HEK293 (cell line): ENCODE measurements around the gene KCNJ15.

Source experiments
- CTCF ChIA-PET: fragments of 350-600 bp; formaldehyde crosslinking; extraction: SDS; loops from one replicate; lab custom pipeline; 2021; ENCODE audit warnings: antibody characterized with exemption; lab: Yijun Ruan, JAX
- POLR2A ChIA-PET: fragments of 300-600 bp; formaldehyde crosslinking; extraction: SDS; loops from one replicate; lab custom pipeline; 2020; ENCODE audit warnings: antibody characterized with exemption, inconsistent platforms; lab: Yijun Ruan, JAX
- H3K27ac ChIP-seq: fragments of 200-500 bp; sonication (Bioruptor generic); 2 replicates; pipeline ENCODE4 v1.5.1; 2014; ENCODE audit warnings: low read depth, low read length, control low read depth, inconsistent platforms; ENCODE audit errors: extremely low read depth
- H3K36me3 ChIP-seq, 2 experiments: fragments of 200-500 bp in 1 of 2; sonication (Bioruptor generic) in 1 of 2; 1 replicate in 1 of 2; 2 replicates in 1 of 2; pipeline ENCODE4 v1.5.1; 2014 to 2017; ENCODE audit warnings: inconsistent platforms in 2 of 2, low read length in 2 of 2; ENCODE audit not compliant: control insufficient read depth in 2 of 2, insufficient read depth in 1 of 2
- H3K4me1 ChIP-seq: fragments of 200-500 bp; sonication (Bioruptor generic); 2 replicates; pipeline ENCODE4 v1.5.1; 2014; ENCODE audit warnings: mild to moderate bottlenecking, low read length, inconsistent platforms; ENCODE audit not compliant: control insufficient read depth, insufficient read depth
- H3K4me3 ChIP-seq: 2 replicates; pipeline ENCODE4 v1.5.1; 2011; ENCODE audit warnings: low read depth, mild to moderate bottlenecking, control low read depth, low read length, moderate library complexity
- H3K9me3 ChIP-seq: fragments of 200-500 bp; sonication (Bioruptor generic); 2 replicates; pipeline ENCODE4 v1.5.1; 2014; ENCODE audit warnings: low read depth, low read length, inconsistent platforms; ENCODE audit not compliant: control insufficient read depth, insufficient read depth
- AEBP2 ChIP-seq: fragments of 450-650 bp; formaldehyde crosslinking; IDR thresholded peaks from 2 replicates; pipeline ENCODE4 v1.5.1; 2016; ENCODE audit warnings: missing biosample characterization, missing genetic modification characterization, borderline replicate concordance
- EGR2 ChIP-seq: fragments of 450-650 bp; formaldehyde crosslinking; IDR thresholded peaks from 2 replicates; pipeline ENCODE4 v1.5.1; 2016; ENCODE audit warnings: low read depth, missing biosample characterization, missing genetic modification characterization
- GLIS1 ChIP-seq: fragments of 450-650 bp; formaldehyde crosslinking; IDR thresholded peaks from 2 replicates; pipeline ENCODE4 v1.5.1; 2016; ENCODE audit warnings: missing biosample characterization, missing genetic modification characterization
- INSM2 ChIP-seq: fragments of 450-650 bp; formaldehyde crosslinking; IDR thresholded peaks from 2 replicates; pipeline ENCODE4 v1.5.1; 2016; ENCODE audit warnings: missing biosample characterization, missing genetic modification characterization
- OSR2 ChIP-seq: fragments of 450-650 bp; formaldehyde crosslinking; IDR thresholded peaks from 2 replicates; pipeline ENCODE4 v1.5.1; 2016; ENCODE audit warnings: missing biosample characterization, missing genetic modification characterization
- YY2 ChIP-seq: fragments of 450-650 bp; formaldehyde crosslinking; IDR thresholded peaks from 2 replicates; pipeline ENCODE4 v1.5.1; 2016; ENCODE audit warnings: missing biosample characterization, missing genetic modification characterization
- ZBTB10 ChIP-seq: fragments of 450-650 bp; formaldehyde crosslinking; IDR thresholded peaks from 2 replicates; pipeline ENCODE4 v1.5.1; 2016; ENCODE audit warnings: missing biosample characterization, missing genetic modification characterization
- ZBTB20 ChIP-seq: fragments of 450-650 bp; formaldehyde crosslinking; IDR thresholded peaks from 2 replicates; pipeline ENCODE4 v1.5.1; 2016; ENCODE audit warnings: missing biosample characterization, missing genetic modification characterization
- ZFHX2 ChIP-seq: fragments of 450-650 bp; formaldehyde crosslinking; conservative IDR thresholded peaks from 2 replicates; pipeline ENCODE4 v1.5.1; 2016; ENCODE audit warnings: missing biosample characterization, missing genetic modification characterization
- ZNF214 ChIP-seq: fragments of 450-650 bp; formaldehyde crosslinking; IDR thresholded peaks from 2 replicates; pipeline ENCODE4 v1.5.1; 2017; ENCODE audit warnings: missing biosample characterization, mild to moderate bottlenecking, missing genetic modification characterization, borderline replicate concordance
- ZNF24 ChIP-seq: fragments of 450-650 bp; formaldehyde crosslinking; IDR thresholded peaks from 2 replicates; pipeline ENCODE4 v1.5.1; 2016; ENCODE audit warnings: missing biosample characterization, missing genetic modification characterization
- ZNF26 ChIP-seq: fragments of 450-650 bp; formaldehyde crosslinking; IDR thresholded peaks from 2 replicates; pipeline ENCODE4 v1.5.1; 2016; ENCODE audit warnings: missing biosample characterization, missing genetic modification characterization
- ZNF391 ChIP-seq: fragments of 450-650 bp; formaldehyde crosslinking; IDR thresholded peaks from 2 replicates; pipeline ENCODE4 v1.5.1; 2016; ENCODE audit warnings: low read depth, missing biosample characterization, missing genetic modification characterization, borderline replicate concordance
- ZNF398 ChIP-seq: fragments of 450-650 bp; formaldehyde crosslinking; IDR thresholded peaks from 2 replicates; pipeline ENCODE4 v1.5.1; 2017; ENCODE audit warnings: missing biosample characterization, missing genetic modification characterization
- ZNF513 ChIP-seq: fragments of 450-650 bp; IDR thresholded peaks from 2 replicates; pipeline ENCODE4 v1.5.1; 2018; ENCODE audit warnings: missing biosample characterization, missing genetic modification characterization
- ZNF549 ChIP-seq: fragments of 450-650 bp; IDR thresholded peaks from 2 replicates; pipeline ENCODE4 v1.5.1; 2018; ENCODE audit warnings: missing biosample characterization, missing genetic modification characterization, mild to moderate bottlenecking, inconsistent platforms, moderate library complexity
- ZNF600 ChIP-seq: fragments of 450-650 bp; formaldehyde crosslinking; IDR thresholded peaks from 2 replicates; pipeline ENCODE4 v1.5.1; 2016; ENCODE audit warnings: missing biosample characterization, missing genetic modification characterization
- ZNF677 ChIP-seq: fragments of 450-650 bp; IDR thresholded peaks from 2 replicates; pipeline ENCODE4 v1.5.0; 2018; ENCODE audit warnings: missing biosample characterization, mild to moderate bottlenecking, missing genetic modification characterization, moderate library complexity
- ZNF701 ChIP-seq: fragments of 450-650 bp; formaldehyde crosslinking; IDR thresholded peaks from 2 replicates; pipeline ENCODE4 v1.5.1; 2016; ENCODE audit warnings: missing biosample characterization, missing genetic modification characterization
- ZNF704 ChIP-seq: fragments of 450-650 bp; formaldehyde crosslinking; IDR thresholded peaks from 2 replicates; pipeline ENCODE4 v1.5.1; 2016; ENCODE audit warnings: missing biosample characterization, missing genetic modification characterization

The KCNJ15 gene

GRCh38 chr21:38291874-38292273, 35.1 kb downstream of the KCNJ15 start (continued):
- TF ChIP-seq AEBP2 (tag by site-specific recombination) (no peak), ZNF600 (tag by site-specific recombination) (no peak)

GRCh38 chr21:38293113-38293512, 36.3 kb downstream of the KCNJ15 start:
- POLR2A ChIA-PET: interaction anchor here (0.7 to 1.2 kb wide), 2 partner anchors 8 to 11 kb away, joined by 4 read pairs; no protein-coding TSS in a partner anchor
- TF ChIP-seq YY2 (no peak), ZFHX2 (tag by site-specific recombination) (peak; percentile 69), ZNF549 (peak; percentile 52; the same call in 1 of the 2 replicates), ZNF26 (tag by site-specific recombination) (no peak), ZNF677 (tag by site-specific recombination) (no peak), ZNF398 (tag by site-specific recombination) (no peak), EGR2 (tag by site-specific recombination) (peak; percentile 84), ZNF513 (tag by site-specific recombination) (no peak), ZNF701 (tag by site-specific recombination) (no peak)
- TF ChIP-seq, all 188 proteins: peak for 3
- H3K4me3 ChIP-seq: no peak overlapping the region
- CTCF ChIA-PET: interaction anchor here (0.7 to 2.0 kb wide), 2 partner anchors 60 to 166 kb away, joined by 3 to 8 read pairs; no protein-coding TSS in a partner anchor
- H3K9me3 ChIP-seq: no peaks in the 10 kb centered on the region
- H3K4me1 ChIP-seq: peaks cover 12% of the 10 kb centered on the region; the same call in 1 of the 2 replicates
- H3K36me3 ChIP-seq: no peaks in the 10 kb centered on the region
- no peak overlapping the region for H3K27ac ChIP-seq

GRCh38 chr21:38293765-38294164, 37.0 kb downstream of the KCNJ15 start:
- no peaks in the 10 kb centered on the region for H3K9me3 ChIP-seq
- H3K27ac ChIP-seq: no peak overlapping the region
- ChIA-PET POLR2A (interaction anchor here (1.2 kb wide), 1 partner anchor 11 kb away, joined by 4 read pairs; no protein-coding TSS in a partner anchor), CTCF (interaction anchor here (0.5 to 2.0 kb wide), 6 partner anchors 30 to 844 kb away, joined by 3 to 8 read pairs (median 3); no protein-coding TSS in a partner anchor)
- H3K4me1 ChIP-seq: peaks cover 12% of the 10 kb centered on the region; the same call in 1 of the 2 replicates
- no peaks in the 10 kb centered on the region for H3K36me3 ChIP-seq
- H3K4me3 ChIP-seq: no peak overlapping the region
- TF ChIP-seq INSM2 (tag by site-specific recombination): no peak
- no peak for TF ChIP-seq OSR2 (tag by site-specific recombination)
- no peak for TF ChIP-seq ZNF24 (tag by site-specific recombination)
- no peak for TF ChIP-seq ZNF704 (tag by site-specific recombination)
- no peak for TF ChIP-seq ZNF214
- no peak for TF ChIP-seq ZNF391
- no peak for TF ChIP-seq GLIS1 (tag by site-specific recombination)
- no peak for TF ChIP-seq ZBTB10 (tag by site-specific recombination)
- TF ChIP-seq ZFHX2 (tag by site-specific recombination): no peak
- TF ChIP-seq ZBTB20 (tag by site-specific recombination): no peak
